ENCODE measurements around the gene VSIG4.

GRCh38 chrX:66009231-66009845, 30.5 kb downstream of the VSIG4 start:
- TF ChIP-seq CTCF (IDR thresholded peaks at IDR 0.05): no peak
- TF ChIP-seq POLR2A (IDR thresholded peaks at IDR 0.05): no peak
